WI38 (cell line): ENCODE data around the gene CA5A.

Experiments used
- H3K4me3 ChIP-seq: 2 replicates; pipeline ENCODE4 v1.5.1; 2011; ENCODE audit warnings: low read depth, mild to moderate bottlenecking, control low read depth, low read length
- TF ChIP-seq, protein P1 (sequence below): IDR thresholded peaks from 2 replicates; pipeline ENCODE4 v1.5.1; 2012; ENCODE audit warnings: low read depth, mild to moderate bottlenecking, control low read depth, low read length

Gene CA5A

DNA sequence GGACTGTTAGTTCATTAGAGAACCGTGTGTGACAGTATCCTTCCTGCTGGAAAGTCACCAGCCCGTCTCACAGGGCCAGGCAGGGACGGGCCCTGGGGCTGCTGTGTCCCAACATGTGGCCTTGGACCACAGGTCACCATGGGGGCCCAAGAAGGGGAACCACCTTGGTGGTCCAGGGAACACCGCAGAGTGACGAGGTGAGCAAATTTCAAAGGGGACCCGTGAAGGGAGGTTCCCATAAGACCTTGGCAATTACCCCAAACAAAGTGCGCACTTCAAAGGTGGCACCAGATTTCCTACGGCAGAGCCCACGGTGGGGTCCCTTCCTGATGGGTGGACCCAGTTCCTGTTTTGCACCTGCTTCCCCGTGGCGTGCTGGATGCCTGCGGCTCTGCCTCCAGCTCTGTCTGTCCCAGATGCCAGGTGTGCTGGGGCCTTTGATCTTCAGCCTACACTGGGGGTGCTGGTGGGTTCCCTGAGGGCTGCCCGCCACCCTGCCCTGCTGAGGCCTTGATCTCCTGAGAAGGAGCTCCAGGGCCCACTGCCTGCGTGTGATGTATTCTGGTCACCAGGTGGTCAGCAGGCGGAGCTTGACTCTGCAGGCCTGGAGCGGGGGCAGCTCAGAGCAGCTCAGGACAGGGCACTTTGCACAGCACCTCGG is 94.0 kb downstream of the CA5A start:
- TF ChIP-seq, protein P1, sequence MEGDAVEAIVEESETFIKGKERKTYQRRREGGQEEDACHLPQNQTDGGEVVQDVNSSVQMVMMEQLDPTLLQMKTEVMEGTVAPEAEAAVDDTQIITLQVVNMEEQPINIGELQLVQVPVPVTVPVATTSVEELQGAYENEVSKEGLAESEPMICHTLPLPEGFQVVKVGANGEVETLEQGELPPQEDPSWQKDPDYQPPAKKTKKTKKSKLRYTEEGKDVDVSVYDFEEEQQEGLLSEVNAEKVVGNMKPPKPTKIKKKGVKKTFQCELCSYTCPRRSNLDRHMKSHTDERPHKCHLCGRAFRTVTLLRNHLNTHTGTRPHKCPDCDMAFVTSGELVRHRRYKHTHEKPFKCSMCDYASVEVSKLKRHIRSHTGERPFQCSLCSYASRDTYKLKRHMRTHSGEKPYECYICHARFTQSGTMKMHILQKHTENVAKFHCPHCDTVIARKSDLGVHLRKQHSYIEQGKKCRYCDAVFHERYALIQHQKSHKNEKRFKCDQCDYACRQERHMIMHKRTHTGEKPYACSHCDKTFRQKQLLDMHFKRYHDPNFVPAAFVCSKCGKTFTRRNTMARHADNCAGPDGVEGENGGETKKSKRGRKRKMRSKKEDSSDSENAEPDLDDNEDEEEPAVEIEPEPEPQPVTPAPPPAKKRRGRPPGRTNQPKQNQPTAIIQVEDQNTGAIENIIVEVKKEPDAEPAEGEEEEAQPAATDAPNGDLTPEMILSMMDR = no peak
- no peak overlapping the region for H3K4me3 ChIP-seq

DNA sequence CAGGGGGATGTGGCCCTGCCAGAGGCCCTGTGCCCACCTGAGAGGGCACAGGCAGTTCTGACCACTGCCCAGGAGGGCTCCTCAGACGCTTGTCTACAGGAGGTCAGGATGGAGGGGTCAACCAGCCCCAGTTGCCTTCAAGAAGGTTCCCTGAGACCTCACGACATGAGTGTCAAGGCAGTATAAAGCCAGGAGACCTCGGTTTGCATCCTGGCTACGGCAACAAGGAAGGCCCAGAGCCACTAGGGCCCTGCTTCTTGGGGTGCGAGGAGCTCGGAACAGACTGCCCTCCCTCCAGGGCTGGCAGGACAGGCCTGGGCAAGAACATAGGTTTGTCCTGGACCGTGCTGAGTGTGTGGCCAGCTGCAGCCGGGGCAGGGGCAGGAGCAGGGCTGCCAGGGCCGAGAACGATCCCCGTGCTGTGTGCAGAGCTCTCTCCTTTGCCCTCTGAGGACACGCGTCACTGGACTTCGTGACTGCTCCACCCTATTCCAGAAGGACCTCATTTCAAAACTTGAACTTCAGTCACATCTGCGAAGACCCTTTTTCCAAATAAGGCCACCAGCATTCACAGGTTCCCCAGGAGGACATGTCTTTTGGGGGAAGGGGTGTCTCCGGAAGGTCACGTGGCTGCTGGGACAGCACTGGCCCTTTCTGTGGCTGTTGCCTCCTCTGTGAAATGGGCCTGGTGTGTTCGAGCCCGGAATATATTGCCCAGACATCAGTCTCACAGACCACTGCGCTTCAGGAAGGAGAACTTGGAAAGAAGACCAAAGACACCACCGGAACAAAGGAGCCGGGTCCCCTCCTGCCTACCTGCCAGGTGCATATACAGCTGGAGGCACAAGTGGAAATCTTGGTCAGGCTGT is 94.8 kb downstream of the CA5A start:
- no peak overlapping the region for H3K4me3 ChIP-seq
- TF ChIP-seq, protein P1 = no peak

DNA sequence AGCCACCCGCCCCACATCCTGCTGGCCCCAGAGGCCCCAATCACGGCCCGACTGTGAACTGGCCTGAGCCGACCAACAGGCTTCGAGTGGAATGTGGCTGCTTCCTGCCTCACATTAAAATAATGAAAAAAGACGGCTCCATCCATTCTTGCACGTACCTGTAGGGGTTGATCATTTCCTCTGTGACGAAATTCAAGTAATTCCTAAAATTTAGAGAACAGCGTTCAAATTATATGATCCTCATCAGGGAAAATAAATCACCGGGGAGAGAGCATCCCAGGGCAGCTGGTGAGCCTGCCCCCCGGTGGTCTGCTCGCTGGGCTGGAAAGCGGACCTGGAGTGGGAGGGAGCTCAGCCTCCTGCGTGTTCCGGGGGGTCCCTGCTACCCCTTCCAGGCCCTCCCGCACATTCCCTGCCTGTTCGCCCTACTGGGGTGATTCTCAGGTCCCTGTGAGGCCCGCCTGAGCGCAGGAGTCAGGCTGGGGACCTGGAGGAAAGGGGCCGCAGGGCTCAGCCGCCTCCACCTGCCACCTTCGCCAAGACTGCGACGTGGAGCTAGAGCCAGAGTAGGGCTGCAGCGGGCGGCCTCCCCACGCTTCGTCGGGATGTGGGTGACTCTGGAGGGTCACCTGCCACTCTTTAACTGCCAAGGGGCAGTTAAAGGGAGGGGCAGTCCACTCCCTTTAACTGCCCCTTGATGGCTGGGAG is 95.9 kb downstream of the CA5A start:
- H3K4me3 ChIP-seq = no peak overlapping the region
- TF ChIP-seq, protein P1 = no peak

DNA sequence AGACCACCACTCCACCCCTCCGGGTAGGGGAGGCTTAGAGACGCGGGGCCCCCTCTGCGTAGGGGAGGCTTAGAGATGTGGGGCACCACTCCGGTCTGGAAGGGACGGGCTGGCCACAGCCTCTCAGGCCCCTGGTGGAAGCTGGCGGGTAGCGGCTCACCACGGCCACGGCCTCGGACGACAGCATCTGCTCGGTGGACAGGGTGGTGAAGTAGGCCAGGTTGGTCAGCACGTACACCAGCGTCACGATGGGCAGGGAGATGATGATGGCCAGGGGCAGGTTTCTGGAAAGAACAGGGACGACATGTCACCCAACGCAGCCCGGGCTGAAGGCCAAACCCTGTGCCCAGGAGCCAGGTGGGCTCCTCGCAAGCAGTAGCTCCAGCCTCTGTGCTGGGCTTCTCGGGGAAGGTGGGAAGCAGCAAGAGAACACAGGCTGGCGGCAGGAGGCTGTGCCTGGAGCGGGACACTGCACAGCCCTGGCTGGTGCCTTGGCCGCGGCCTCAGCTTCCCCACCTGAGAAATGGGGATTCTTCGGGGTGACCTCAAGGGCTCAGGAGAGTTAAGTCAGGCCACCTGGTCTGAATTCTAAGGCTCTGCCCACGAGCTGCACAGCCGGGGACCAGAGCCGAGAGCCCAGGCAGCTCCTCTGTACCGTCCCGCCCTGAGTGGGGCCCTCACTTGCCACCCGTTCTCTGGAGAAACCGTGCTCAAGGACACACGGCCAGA is 96.6 kb downstream of the CA5A start:
- TF ChIP-seq, protein P1 = no peak
- no peak overlapping the region for H3K4me3 ChIP-seq

DNA sequence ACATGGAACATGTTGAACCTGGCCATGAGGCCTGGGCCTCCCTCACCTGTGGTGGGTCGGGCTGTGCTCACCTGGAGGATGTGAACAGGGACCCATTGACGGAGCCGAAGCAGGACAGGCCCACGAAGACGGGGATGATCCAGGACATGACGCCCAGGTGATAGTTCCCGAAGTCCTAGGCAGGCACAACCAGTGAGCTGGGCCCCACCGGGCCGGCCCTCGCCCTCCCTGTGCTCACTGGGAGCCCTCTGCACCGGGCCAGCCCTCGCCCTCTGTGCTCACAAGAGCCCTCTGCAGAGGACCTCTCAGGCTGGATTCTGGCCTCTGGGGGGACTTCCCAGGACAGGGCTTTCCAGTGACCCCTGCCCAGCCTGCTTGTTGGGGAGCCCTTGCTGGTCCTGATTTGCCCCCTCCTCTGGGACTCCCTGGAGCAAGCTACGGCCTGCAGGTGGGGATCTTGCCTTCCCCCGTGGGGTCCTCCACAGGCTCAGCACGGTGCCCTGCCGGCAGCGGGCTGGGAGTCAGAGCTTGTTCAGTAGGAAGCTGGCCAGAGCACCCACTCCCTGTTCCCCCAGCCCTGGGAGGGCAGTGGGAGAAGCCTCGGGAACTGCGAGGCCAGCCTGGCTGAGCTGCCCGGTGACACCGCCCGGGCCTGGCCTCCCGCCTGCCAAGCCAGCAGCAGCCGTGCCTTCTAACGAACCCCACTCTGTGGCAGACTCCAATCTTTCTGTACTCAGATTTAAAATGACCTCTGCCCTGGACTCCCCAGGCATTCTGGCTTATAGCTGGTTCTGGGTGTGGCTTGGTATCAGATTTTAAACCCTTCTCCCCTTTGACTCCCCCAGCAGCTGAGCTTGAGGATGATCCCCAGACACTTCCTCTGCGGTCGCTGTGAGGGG is 97.4 kb downstream of the CA5A start:
- no peak overlapping the region for H3K4me3 ChIP-seq
- TF ChIP-seq, protein P1 = no peak
